ENCODE results near the gene PAWR.

The PAWR gene

GRCh38 chr12:79592865-79593264 lies 97.9 kb downstream of the PAWR start:
- no peak for DNase-seq (ENCODE audit: low spot score)
- no peak for TF ChIP-seq CTCF (IDR thresholded peaks at IDR 0.05; ENCODE audit: extremely low read depth, insufficient read depth, missing control alignments)
- in situ Hi-C loops (cut with MboI; ENCODE audit: low pct_unique_long_range_greater_than_20kb, low sequenced_read_pairs, unreplicated experiment), result no loop called here

GRCh38 chr12:79591988-79592387 lies 98.8 kb downstream of the PAWR start:
- in situ Hi-C loops (cut with MboI; ENCODE audit: low pct_unique_long_range_greater_than_20kb, low sequenced_read_pairs, unreplicated experiment), result no loop called here

GRCh38 chr12:79590751-79591150 lies 100.0 kb downstream of the PAWR start:
- no peak for DNase-seq (ENCODE audit: low spot score)
- in situ Hi-C loops (cut with MboI; ENCODE audit: low pct_unique_long_range_greater_than_20kb, low sequenced_read_pairs, unreplicated experiment), result no loop called here
- no peak for TF ChIP-seq CTCF (IDR thresholded peaks at IDR 0.05; ENCODE audit: extremely low read depth, insufficient read depth, missing control alignments)

More at GRCh38 chr12:79591988-79592387, 98.8 kb downstream of the PAWR start:
- no peak for DNase-seq (ENCODE audit: low spot score)
- no peak for TF ChIP-seq CTCF (IDR thresholded peaks at IDR 0.05; ENCODE audit: extremely low read depth, insufficient read depth, missing control alignments)

- in situ Hi-C loops (cut with MboI; ENCODE audit: low pct_unique_long_range_greater_than_20kb, low sequenced_read_pairs, unreplicated experiment), result no loop called here
- no peak for DNase-seq (ENCODE audit: low spot score)
- TF ChIP-seq CTCF (IDR thresholded peaks at IDR 0.05; ENCODE audit: extremely low read depth, insufficient read depth, missing control alignments), result no peak
Observed at GRCh38 chr12:79587368-79587767, 103.4 kb downstream of the PAWR start.

- TF ChIP-seq CTCF (IDR thresholded peaks at IDR 0.05; ENCODE audit: extremely low read depth, insufficient read depth, missing control alignments), result no peak
- in situ Hi-C loops (cut with MboI; ENCODE audit: low pct_unique_long_range_greater_than_20kb, low sequenced_read_pairs, unreplicated experiment), result no loop called here
- no peak for DNase-seq (ENCODE audit: low spot score)
Observed at GRCh38 chr12:79585147-79585546, 105.6 kb downstream of the PAWR start.

GRCh38 chr12:79573820-79574219 lies 116.9 kb downstream of the PAWR start:
- in situ Hi-C loops (cut with MboI; ENCODE audit: low pct_unique_long_range_greater_than_20kb, low sequenced_read_pairs, unreplicated experiment), result no loop called here
- TF ChIP-seq CTCF (IDR thresholded peaks at IDR 0.05; ENCODE audit: extremely low read depth, insufficient read depth, missing control alignments), result no peak
- no peak for DNase-seq (ENCODE audit: low spot score)

- in situ Hi-C loops (cut with MboI; ENCODE audit: low pct_unique_long_range_greater_than_20kb, low sequenced_read_pairs, unreplicated experiment), result no loop called here
Observed at GRCh38 chr12:79569679-79570078, 121.1 kb downstream of the PAWR start.

More at GRCh38 chr12:79569679-79570078, 121.1 kb downstream of the PAWR start:
- no peak for DNase-seq (ENCODE audit: low spot score)
- TF ChIP-seq CTCF (IDR thresholded peaks at IDR 0.05; ENCODE audit: extremely low read depth, insufficient read depth, missing control alignments), result no peak
